Measurements from ENCODE around the gene PDE4D.

The PDE4D gene

GRCh38 chr5:59703789-59704188 is 189.7 kb downstream of the PDE4D start:
- H3K27ac ChIP-seq (ENCODE audit: insufficient read depth, low read depth, low read length, poor library complexity, severe bottlenecking), result no peak overlapping the region
- no peaks in the 10 kb centered on the region for H3K36me3 ChIP-seq (ENCODE audit: control insufficient read depth, insufficient read depth, low read length)
- peaks cover 2% of the 10 kb centered on the region for H3K4me1 ChIP-seq (ENCODE audit: control insufficient read depth, insufficient read depth, low read length)
- 94% methylated on average over 2 of the region's 2 CpGs; no CpG with 5 or more reads in 1 of the 2 experiments for WGBS, 2 experiments
- no peaks in the 10 kb centered on the region for H3K27me3 ChIP-seq (ENCODE audit: control insufficient read depth, insufficient read depth, low read length, poor library complexity, severe bottlenecking)
- H3K9me3 ChIP-seq (ENCODE audit: control insufficient read depth, low read length), result no peaks in the 10 kb centered on the region
- H3K4me3 ChIP-seq (ENCODE audit: insufficient read depth, low read depth, low read length), result no peak overlapping the region

GRCh38 chr5:59698207-59699178 is 195.0 kb downstream of the PDE4D start:
- Histone ChIP-seq H3K27me3 (ENCODE audit: control insufficient read depth, insufficient read depth, low read length, poor library complexity, severe bottlenecking) (no peaks in the 10 kb centered on the region), H3K9me3 (ENCODE audit: control insufficient read depth, low read length) (no peaks in the 10 kb centered on the region), H3K36me3 (ENCODE audit: control insufficient read depth, insufficient read depth, low read length) (no peaks in the 10 kb centered on the region), H3K4me1 (ENCODE audit: control insufficient read depth, insufficient read depth, low read length) (no peaks in the 10 kb centered on the region), H3K4me3 (ENCODE audit: insufficient read depth, low read depth, low read length) (no peak overlapping the region), H3K27ac (ENCODE audit: insufficient read depth, low read depth, low read length, poor library complexity, severe bottlenecking) (no peak overlapping the region)
- 91 to 97% methylated on average over 4 to 6 of the region's 6 CpGs for WGBS, 2 experiments

- Histone ChIP-seq H3K27ac (ENCODE audit: insufficient read depth, low read depth, low read length, poor library complexity, severe bottlenecking) (no peak overlapping the region), H3K27me3 (ENCODE audit: control insufficient read depth, insufficient read depth, low read length, poor library complexity, severe bottlenecking) (no peaks in the 10 kb centered on the region), H3K36me3 (ENCODE audit: control insufficient read depth, insufficient read depth, low read length) (no peaks in the 10 kb centered on the region), H3K4me3 (ENCODE audit: insufficient read depth, low read depth, low read length) (no peak overlapping the region), H3K9me3 (ENCODE audit: control insufficient read depth, low read length) (no peaks in the 10 kb centered on the region), H3K4me1 (ENCODE audit: control insufficient read depth, insufficient read depth, low read length) (no peaks in the 10 kb centered on the region)
- WGBS, 2 experiments, result 98% methylated on average over 3 to 4 of the region's 4 CpGs
Observed at GRCh38 chr5:59694411-59694810, 199.1 kb downstream of the PDE4D start.

- Histone ChIP-seq H3K36me3 (ENCODE audit: control insufficient read depth, insufficient read depth, low read length) (no peaks in the 10 kb centered on the region), H3K4me3 (ENCODE audit: insufficient read depth, low read depth, low read length) (no peak overlapping the region), H3K9me3 (ENCODE audit: control insufficient read depth, low read length) (no peaks in the 10 kb centered on the region), H3K27ac (ENCODE audit: insufficient read depth, low read depth, low read length, poor library complexity, severe bottlenecking) (no peak overlapping the region), H3K27me3 (ENCODE audit: control insufficient read depth, insufficient read depth, low read length, poor library complexity, severe bottlenecking) (no peaks in the 10 kb centered on the region), H3K4me1 (ENCODE audit: control insufficient read depth, insufficient read depth, low read length) (no peaks in the 10 kb centered on the region)
- WGBS, 2 experiments, result 77 to 94% methylated on average over 5 to 6 of the region's 6 CpGs
Observed at GRCh38 chr5:59693492-59694309, 199.8 kb downstream of the PDE4D start.

- Histone ChIP-seq H3K4me1 (ENCODE audit: control insufficient read depth, insufficient read depth, low read length) (no peaks in the 10 kb centered on the region), H3K4me3 (ENCODE audit: insufficient read depth, low read depth, low read length) (no peak overlapping the region), H3K9me3 (ENCODE audit: control insufficient read depth, low read length) (no peaks in the 10 kb centered on the region), H3K36me3 (ENCODE audit: control insufficient read depth, insufficient read depth, low read length) (no peaks in the 10 kb centered on the region), H3K27me3 (ENCODE audit: control insufficient read depth, insufficient read depth, low read length, poor library complexity, severe bottlenecking) (no peaks in the 10 kb centered on the region), H3K27ac (ENCODE audit: insufficient read depth, low read depth, low read length, poor library complexity, severe bottlenecking) (no peak overlapping the region)
- 91 to 100% methylated on average over 2 of the region's 2 CpGs for WGBS, 2 experiments
Observed at GRCh38 chr5:59685793-59686192, 207.7 kb downstream of the PDE4D start.

GRCh38 chr5:59685191-59685530 is 208.4 kb downstream of the PDE4D start:
- no peak overlapping the region for H3K4me3 ChIP-seq (ENCODE audit: insufficient read depth, low read depth, low read length)
- H3K36me3 ChIP-seq (ENCODE audit: control insufficient read depth, insufficient read depth, low read length), result no peaks in the 10 kb centered on the region
- no peaks in the 10 kb centered on the region for H3K9me3 ChIP-seq (ENCODE audit: control insufficient read depth, low read length)
- 100% methylated on average over 1 of the region's 1 CpG for WGBS, 2 experiments
- H3K27ac ChIP-seq (ENCODE audit: insufficient read depth, low read depth, low read length, poor library complexity, severe bottlenecking), result no peak overlapping the region
- no peaks in the 10 kb centered on the region for H3K4me1 ChIP-seq (ENCODE audit: control insufficient read depth, insufficient read depth, low read length)
- H3K27me3 ChIP-seq (ENCODE audit: control insufficient read depth, insufficient read depth, low read length, poor library complexity, severe bottlenecking), result no peaks in the 10 kb centered on the region

GRCh38 chr5:59684388-59685190 is 208.9 kb downstream of the PDE4D start:
- Histone ChIP-seq H3K4me3 (ENCODE audit: insufficient read depth, low read depth, low read length) (no peak overlapping the region), H3K4me1 (ENCODE audit: control insufficient read depth, insufficient read depth, low read length) (no peaks in the 10 kb centered on the region), H3K27ac (ENCODE audit: insufficient read depth, low read depth, low read length, poor library complexity, severe bottlenecking) (no peak overlapping the region), H3K36me3 (ENCODE audit: control insufficient read depth, insufficient read depth, low read length) (no peaks in the 10 kb centered on the region), H3K9me3 (ENCODE audit: control insufficient read depth, low read length) (no peaks in the 10 kb centered on the region), H3K27me3 (ENCODE audit: control insufficient read depth, insufficient read depth, low read length, poor library complexity, severe bottlenecking) (no peaks in the 10 kb centered on the region)
- 59 to 86% methylated on average over 2 to 3 of the region's 4 CpGs for WGBS, 2 experiments

- Histone ChIP-seq H3K27me3 (ENCODE audit: control insufficient read depth, insufficient read depth, low read length, poor library complexity, severe bottlenecking) (no peaks in the 10 kb centered on the region), H3K9me3 (ENCODE audit: control insufficient read depth, low read length) (no peaks in the 10 kb centered on the region), H3K27ac (ENCODE audit: insufficient read depth, low read depth, low read length, poor library complexity, severe bottlenecking) (no peak overlapping the region), H3K4me3 (ENCODE audit: insufficient read depth, low read depth, low read length) (no peak overlapping the region), H3K36me3 (ENCODE audit: control insufficient read depth, insufficient read depth, low read length) (no peaks in the 10 kb centered on the region), H3K4me1 (ENCODE audit: control insufficient read depth, insufficient read depth, low read length) (no peaks in the 10 kb centered on the region)
- 90 to 98% methylated on average over 3 to 4 of the region's 4 CpGs for WGBS, 2 experiments
Observed at GRCh38 chr5:59683311-59683710, 210.2 kb downstream of the PDE4D start.

GRCh38 chr5:59682542-59682941 is 211.0 kb downstream of the PDE4D start:
- Histone ChIP-seq H3K9me3 (ENCODE audit: control insufficient read depth, low read length) (no peaks in the 10 kb centered on the region), H3K4me1 (ENCODE audit: control insufficient read depth, insufficient read depth, low read length) (no peaks in the 10 kb centered on the region), H3K36me3 (ENCODE audit: control insufficient read depth, insufficient read depth, low read length) (no peaks in the 10 kb centered on the region), H3K27ac (ENCODE audit: insufficient read depth, low read depth, low read length, poor library complexity, severe bottlenecking) (no peak overlapping the region), H3K27me3 (ENCODE audit: control insufficient read depth, insufficient read depth, low read length, poor library complexity, severe bottlenecking) (no peaks in the 10 kb centered on the region), H3K4me3 (ENCODE audit: insufficient read depth, low read depth, low read length) (no peak overlapping the region)
- 100% methylated on average over 1 of the region's 1 CpG for WGBS, 2 experiments
